ENCODE measurements around the gene CNMD. TPM values are rescaled to one million over a fixed set of nuclear protein-coding genes. Genes with fewer than 3 reads are reported as not detected.

The CNMD gene
- total RNA-seq, 1 donor from 2014 or later, result 5.5 TPM

DNA sequence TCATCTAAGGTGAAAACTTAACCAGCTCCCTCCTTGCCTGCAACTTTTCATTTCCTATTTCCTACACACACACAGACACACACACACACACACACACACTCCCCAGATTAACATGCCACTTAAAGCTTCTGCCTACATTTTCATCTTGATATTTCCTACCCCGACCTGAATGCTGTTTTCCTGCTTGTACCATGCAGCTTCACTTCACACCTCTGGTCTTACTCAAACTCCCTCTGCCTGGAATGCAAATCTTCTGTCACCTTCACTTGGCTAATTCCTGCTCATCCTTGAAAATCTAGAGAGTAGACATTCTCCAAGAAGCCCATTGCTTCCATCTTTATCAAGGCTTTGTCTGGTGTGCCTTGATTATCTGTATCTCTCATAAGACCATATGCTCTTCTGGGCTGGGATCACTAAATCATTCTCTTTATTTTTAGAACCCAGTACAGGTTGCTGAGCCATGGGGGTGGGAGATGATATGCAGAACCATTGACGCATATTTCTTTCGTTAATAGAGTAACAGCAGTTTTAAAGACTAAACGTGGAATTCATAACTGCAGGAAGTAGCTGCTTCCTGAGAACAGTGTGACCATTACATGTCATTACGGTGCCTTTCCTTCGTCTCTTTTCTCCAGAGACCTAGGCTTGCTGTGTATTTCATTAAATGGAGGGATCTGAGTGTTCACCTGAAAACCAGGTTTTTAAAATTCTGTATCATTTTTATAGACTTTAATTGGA lies 37.7 kb downstream of the CNMD start:
- Histone ChIP-seq H3K79me2 (ENCODE audit: low read depth) (no peaks in the 10 kb centered on the region), H3K4me1 (no peaks in the 10 kb centered on the region), H3K27me3 (no peaks in the 10 kb centered on the region), H4K20me1 (ENCODE audit: low read depth) (no peaks in the 10 kb centered on the region), H3K4me2 (no peak overlapping the region), H3K36me3 (no peaks in the 10 kb centered on the region), H3K9ac (no peak overlapping the region), H3F3A (ENCODE audit: low read depth) (peaks cover 5% of the 10 kb centered on the region), H2AFZ (replicated peaks) (no peak overlapping the region), H3K4me3 (no peak overlapping the region), H3K9me3 (ENCODE audit: low read depth) (no peaks in the 10 kb centered on the region), H3K27ac (no peak overlapping the region)
- Mint-ChIP-seq H3K36me3 (no peaks in the 10 kb centered on the region), H3K9me3 (no peaks in the 10 kb centered on the region), H3K4me1 (peaks cover 28% of the 10 kb centered on the region), H3K27me3 (ENCODE audit: insufficient read depth, low read depth) (no peaks in the 10 kb centered on the region), H3K27ac (no peak overlapping the region), H3K4me3 (no peak overlapping the region)
- DNase-seq (ENCODE audit: low spot score), result no peak
- no peak for TF ChIP-seq EZH2 (IDR thresholded peaks at IDR 0.05)
- TF ChIP-seq EZH2phosphoT487 (IDR thresholded peaks at IDR 0.05), result no peak
- TF ChIP-seq, protein P1, sequence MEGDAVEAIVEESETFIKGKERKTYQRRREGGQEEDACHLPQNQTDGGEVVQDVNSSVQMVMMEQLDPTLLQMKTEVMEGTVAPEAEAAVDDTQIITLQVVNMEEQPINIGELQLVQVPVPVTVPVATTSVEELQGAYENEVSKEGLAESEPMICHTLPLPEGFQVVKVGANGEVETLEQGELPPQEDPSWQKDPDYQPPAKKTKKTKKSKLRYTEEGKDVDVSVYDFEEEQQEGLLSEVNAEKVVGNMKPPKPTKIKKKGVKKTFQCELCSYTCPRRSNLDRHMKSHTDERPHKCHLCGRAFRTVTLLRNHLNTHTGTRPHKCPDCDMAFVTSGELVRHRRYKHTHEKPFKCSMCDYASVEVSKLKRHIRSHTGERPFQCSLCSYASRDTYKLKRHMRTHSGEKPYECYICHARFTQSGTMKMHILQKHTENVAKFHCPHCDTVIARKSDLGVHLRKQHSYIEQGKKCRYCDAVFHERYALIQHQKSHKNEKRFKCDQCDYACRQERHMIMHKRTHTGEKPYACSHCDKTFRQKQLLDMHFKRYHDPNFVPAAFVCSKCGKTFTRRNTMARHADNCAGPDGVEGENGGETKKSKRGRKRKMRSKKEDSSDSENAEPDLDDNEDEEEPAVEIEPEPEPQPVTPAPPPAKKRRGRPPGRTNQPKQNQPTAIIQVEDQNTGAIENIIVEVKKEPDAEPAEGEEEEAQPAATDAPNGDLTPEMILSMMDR (IDR thresholded peaks at IDR 0.05), result no peak

DNA sequence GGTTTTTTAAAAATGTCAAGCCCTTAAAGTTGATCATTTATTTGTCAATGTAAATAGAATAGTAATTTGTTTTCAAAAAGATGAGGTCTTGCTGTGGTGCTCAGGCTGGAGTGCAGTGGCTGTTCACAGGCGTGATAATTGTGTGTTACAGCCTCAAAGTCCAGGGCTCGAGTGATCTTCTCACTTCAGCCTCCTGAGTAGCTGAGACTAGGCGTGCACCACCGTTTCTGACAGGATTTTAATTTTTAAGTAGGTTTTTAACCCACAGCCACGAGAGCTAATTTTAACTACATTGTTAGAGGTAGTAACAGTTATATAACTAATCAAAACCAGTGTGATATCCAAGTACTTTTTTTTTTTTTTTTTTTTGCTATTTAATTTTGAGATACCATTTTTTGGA lies 43.1 kb downstream of the CNMD start:
- H3F3A ChIP-seq (ENCODE audit: low read depth), result no peaks in the 10 kb centered on the region
- no peak for DNase-seq (ENCODE audit: low spot score)
- Mint-ChIP-seq H3K4me3 (no peak overlapping the region), H3K27me3 (ENCODE audit: insufficient read depth, low read depth) (no peaks in the 10 kb centered on the region), H3K36me3 (peaks cover 2% of the 10 kb centered on the region), H3K4me1 (peaks cover 3% of the 10 kb centered on the region), H3K9me3 (no peaks in the 10 kb centered on the region), H3K27ac (no peak overlapping the region)
- no peak overlapping the region for H3K4me2 ChIP-seq
- H3K79me2 ChIP-seq (ENCODE audit: low read depth), result no peaks in the 10 kb centered on the region
- H3K4me1 ChIP-seq, result no peaks in the 10 kb centered on the region
- no peaks in the 10 kb centered on the region for H3K36me3 ChIP-seq
- H2AFZ ChIP-seq (replicated peaks), result no peak overlapping the region
- H3K27me3 ChIP-seq, result no peaks in the 10 kb centered on the region
- H3K9me3 ChIP-seq (ENCODE audit: low read depth), result no peaks in the 10 kb centered on the region
- no peak overlapping the region for H3K27ac ChIP-seq
- TF ChIP-seq EZH2phosphoT487 (IDR thresholded peaks at IDR 0.05) (no peak), EZH2 (IDR thresholded peaks at IDR 0.05) (no peak)
- TF ChIP-seq, protein P1 (IDR thresholded peaks at IDR 0.05), result no peak
- H3K4me3 ChIP-seq, result no peak overlapping the region
- no peak overlapping the region for H3K9ac ChIP-seq
- no peaks in the 10 kb centered on the region for H4K20me1 ChIP-seq (ENCODE audit: low read depth)

DNA sequence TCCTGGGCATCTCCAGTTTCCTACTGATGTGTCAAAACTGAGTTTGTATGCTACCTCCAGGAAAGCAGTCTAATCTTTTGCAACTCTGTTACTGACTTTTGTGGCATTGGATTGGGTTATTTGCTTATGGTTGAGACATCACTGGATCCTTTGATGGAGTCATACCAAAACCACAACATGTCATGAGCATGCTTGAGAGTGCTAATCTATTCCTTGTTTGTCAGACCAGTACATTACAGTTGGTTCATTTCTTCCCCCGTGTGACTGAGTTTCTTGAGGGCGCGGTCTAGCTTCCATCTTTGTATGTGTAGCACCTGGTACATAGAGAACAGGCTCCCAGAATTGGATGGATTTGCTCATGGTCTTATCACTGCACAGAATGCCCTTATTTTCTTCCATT lies 43.8 kb downstream of the CNMD start:
- no peak overlapping the region for H3K4me2 ChIP-seq
- H3K9me3 ChIP-seq (ENCODE audit: low read depth), result no peaks in the 10 kb centered on the region
- TF ChIP-seq EZH2 (IDR thresholded peaks at IDR 0.05) (no peak), EZH2phosphoT487 (IDR thresholded peaks at IDR 0.05) (no peak)
- TF ChIP-seq, protein P1 (IDR thresholded peaks at IDR 0.05), result no peak
- no peaks in the 10 kb centered on the region for H3K4me1 ChIP-seq
- no peaks in the 10 kb centered on the region for H3F3A ChIP-seq (ENCODE audit: low read depth)
- Mint-ChIP-seq H3K4me1 (no peaks in the 10 kb centered on the region), H3K27ac (no peak overlapping the region), H3K9me3 (no peaks in the 10 kb centered on the region), H3K36me3 (peaks cover 5% of the 10 kb centered on the region), H3K27me3 (ENCODE audit: insufficient read depth, low read depth) (no peaks in the 10 kb centered on the region), H3K4me3 (no peak overlapping the region)
- no peak overlapping the region for H2AFZ ChIP-seq (replicated peaks)
- no peaks in the 10 kb centered on the region for H3K79me2 ChIP-seq (ENCODE audit: low read depth)
- no peak overlapping the region for H3K4me3 ChIP-seq
- no peak overlapping the region for H3K27ac ChIP-seq
- no peak overlapping the region for H3K9ac ChIP-seq
- H3K36me3 ChIP-seq, result no peaks in the 10 kb centered on the region
- H4K20me1 ChIP-seq (ENCODE audit: low read depth), result no peaks in the 10 kb centered on the region
- no peaks in the 10 kb centered on the region for H3K27me3 ChIP-seq
- no peak for DNase-seq (ENCODE audit: low spot score)
